SK-N-DZ (cell line): ENCODE data around the gene NEGR1.

Experiments used
- DNase-seq: peaks from one replicate; pipeline ENCODE4 v3.0.0-alpha.2; 2015; ENCODE audit warnings: low spot score

NEGR1 gene

DNA sequence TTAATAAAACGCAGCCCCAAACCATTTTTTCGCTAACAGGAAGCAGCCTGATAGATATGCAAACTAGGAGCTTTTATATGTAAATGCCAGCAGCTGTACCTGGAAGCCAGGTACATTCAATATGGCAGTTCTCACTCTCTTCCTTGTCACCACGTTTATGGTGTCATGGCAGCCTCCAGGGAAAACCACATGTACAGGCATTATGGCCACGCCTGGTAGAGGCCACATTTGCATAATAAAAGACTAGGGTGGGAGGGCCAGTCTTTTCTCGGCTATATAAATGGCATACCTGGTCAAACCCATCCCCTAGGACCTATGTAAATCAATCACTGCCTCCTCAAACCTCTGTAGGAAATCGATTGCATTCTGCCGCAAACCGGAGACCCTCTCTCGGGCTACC, 247.5 kb downstream of the NEGR1 start:
- DNase-seq, result no peak

- DNase-seq, result no peak
These were observed 259.0 kb downstream of the NEGR1 start for GRCh38 chr1:72023063-72023930.

DNA sequence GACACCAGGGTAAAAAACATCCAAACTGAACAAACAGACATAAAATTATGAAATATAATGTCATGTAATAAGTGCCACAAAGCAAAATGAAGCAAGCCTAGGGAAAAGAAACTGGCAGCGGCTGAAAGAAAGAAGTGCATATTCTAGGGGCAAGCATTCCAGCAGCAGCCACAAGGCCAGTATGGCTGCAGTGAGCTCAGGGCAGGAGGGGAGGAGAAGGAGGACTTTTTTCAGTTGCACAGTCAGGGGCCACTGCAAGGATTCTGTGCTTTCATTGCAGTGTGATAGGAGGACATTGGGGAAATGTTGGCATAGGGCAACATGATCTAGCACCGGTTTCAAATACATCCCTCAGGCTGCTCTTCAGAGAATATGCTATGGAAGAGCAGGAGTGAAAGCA, 263.8 kb downstream of the NEGR1 start:
- DNase-seq, result no peak

GRCh38 chr1:72015006-72015405, 267.3 kb downstream of the NEGR1 start:
- no peak for DNase-seq

- DNase-seq, result no peak
These were observed 269.2 kb downstream of the NEGR1 start for GRCh38 chr1:72013161-72013560.

DNA sequence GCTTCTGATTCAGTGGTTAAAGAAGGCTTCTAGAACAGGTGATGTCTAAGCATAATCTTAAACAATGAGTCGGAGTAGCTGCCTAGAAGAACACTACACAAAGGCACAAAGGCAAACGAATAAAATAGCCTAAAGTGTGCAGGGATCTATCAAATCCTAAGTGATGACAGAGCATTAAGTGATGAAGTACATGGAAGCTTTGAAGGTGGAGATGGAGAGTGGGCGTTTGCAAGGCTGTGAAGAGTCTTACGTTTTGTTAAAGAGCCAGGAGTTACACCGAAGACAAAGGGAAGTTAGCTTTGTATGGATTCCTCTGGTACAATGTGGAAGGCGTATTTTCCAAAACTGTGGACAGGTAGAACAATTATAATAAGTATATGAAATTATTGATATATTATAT, 270.6 kb downstream of the NEGR1 start:
- DNase-seq, result no peak

- DNase-seq, result no peak
These were observed 272.3 kb downstream of the NEGR1 start for GRCh38 chr1:72010094-72010431.

- no peak for DNase-seq
These were observed 272.9 kb downstream of the NEGR1 start for GRCh38 chr1:72009173-72010093.

DNA sequence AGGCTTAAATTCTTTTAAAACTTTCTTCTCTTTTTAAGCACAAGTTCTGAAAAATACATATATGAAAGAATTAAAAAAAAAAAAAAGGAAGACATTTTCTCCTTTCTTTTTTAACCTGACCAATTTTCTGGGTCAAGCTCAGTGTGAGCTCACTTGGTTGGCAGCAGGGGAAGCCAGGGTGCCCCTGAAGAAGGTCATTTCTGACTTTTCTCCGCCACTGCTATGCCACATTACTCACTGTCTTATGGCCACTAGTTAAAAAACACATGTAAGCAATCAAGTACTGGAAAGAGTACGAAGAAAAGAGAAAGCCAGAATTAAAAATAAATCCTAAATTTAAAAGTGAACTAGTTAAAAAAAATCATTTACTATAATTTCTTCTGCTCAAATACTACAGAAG, 275.0 kb downstream of the NEGR1 start:
- no peak for DNase-seq

- no peak for DNase-seq
These were observed 276.2 kb downstream of the NEGR1 start for GRCh38 chr1:72006092-72006491.

GRCh38 chr1:72003092-72003491, 279.2 kb downstream of the NEGR1 start:
- no peak for DNase-seq

- DNase-seq, result no peak
These were observed 281.5 kb downstream of the NEGR1 start for GRCh38 chr1:72000809-72001208.

DNA sequence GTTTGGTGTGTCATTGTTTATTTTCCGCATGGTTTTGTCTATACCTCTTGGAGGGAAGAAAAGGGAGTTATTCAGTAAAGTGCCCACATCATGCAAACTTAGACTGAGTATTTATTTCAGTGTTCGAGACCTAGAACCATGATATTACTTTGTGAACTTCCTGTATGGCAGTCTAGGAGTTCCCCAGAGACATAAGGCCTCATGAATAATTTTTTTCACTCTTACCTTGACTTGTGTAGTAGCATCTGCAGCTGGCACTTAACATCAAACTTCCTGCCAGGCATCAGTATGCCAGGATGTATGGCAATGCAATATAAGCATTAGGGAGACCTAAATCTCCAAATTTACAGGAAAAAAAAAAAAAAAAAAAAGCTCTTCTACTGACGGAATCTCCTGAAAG, 287.7 kb downstream of the NEGR1 start:
- DNase-seq, result no peak

DNA sequence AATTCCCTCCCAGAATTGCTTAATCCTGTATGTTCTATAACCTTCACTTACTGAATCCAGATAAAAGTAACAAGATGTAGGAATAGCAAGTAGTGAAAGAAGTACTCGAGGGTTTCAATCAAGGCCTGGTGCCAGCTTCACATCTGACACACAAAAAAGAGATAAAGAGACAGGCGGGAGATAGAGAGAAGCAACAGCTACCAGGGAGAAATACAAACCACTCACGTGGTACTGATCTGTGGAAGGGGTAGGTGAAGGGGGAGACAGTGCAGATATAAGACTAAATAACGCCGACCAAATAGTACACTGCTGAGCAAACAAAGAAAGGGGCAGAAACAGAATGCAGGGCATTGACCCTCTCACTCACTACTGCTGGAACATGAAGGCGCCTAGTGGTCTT, 295.2 kb downstream of the NEGR1 start:
- no peak for DNase-seq

- no peak for DNase-seq
These were observed 296.2 kb downstream of the NEGR1 start for GRCh38 chr1:71986160-71986559.

DNA sequence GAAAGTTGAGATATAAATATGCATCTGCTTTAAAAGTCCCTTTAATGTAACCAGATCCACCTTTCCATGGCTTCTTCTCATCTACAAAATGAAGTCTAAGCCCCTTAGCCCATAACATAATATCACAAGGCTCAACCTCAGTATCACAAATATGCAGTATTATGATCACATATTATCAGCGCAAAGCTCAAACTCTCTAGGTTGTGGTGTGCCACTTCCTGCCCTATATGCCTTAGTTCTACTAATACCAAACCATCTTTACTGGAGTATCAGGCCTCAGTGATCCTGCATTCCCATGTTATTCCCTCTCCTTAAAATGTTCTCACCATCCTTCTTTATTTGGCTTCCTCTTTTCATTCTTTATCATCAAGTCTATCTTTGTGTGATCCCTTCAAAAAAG, 301.8 kb downstream of the NEGR1 start:
- no peak for DNase-seq

- no peak for DNase-seq
These were observed 302.5 kb downstream of the NEGR1 start for GRCh38 chr1:71979882-71980281.

DNA sequence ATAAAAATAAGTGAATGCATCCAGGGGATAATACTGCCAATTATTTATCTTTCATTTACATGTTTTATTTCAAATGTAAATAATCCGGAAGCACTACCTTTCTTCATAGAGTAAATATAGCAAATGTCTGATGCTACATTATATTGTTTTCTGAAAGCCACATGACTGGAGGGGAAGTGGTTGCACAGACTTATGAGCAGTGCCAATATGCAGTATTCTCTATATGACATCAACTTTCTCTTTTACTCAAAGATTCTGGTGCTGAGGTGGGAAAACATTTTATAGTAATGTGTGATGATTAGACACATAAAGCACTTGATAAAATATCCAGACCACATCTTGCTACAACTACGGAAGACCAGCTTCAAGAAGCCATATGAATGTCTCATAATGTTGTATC, 314.7 kb downstream of the NEGR1 start:
- DNase-seq, result no peak

GRCh38 chr1:71964188-71964587, 318.2 kb downstream of the NEGR1 start:
- no peak for DNase-seq

DNA sequence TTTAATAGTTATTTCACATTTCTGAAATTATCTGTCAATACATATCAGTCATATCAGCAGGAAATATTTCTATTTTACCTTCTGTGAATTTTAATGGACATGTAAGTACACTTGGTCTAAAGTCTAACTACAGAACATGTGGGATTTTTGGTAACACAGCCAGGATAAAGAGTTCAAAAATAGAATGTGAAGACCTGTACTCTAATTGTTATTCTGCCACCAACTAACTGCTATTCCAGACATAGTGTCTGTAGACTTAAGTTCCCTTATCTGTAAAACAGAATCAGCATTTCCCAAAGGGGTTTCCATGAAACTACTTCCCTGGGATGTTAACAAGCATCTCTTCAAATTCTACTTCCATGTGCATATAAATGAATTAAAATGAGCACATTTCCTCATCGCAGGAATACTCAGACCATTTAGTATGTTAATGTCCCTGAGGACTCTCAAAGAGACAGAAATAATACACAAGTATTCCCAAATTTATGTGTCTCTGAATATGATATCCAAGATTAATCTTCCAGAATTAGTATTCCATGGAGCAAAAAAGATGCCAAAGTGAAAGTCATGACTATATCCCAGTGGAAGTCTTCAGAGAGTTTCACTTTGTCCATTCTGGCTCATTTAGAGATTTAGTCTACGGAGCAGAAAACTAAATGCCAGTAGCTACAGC, 325.6 kb downstream of the NEGR1 start:
- DNase-seq, result no peak

GRCh38 chr1:71950579-71950978, 331.8 kb downstream of the NEGR1 start:
- no peak for DNase-seq

DNA sequence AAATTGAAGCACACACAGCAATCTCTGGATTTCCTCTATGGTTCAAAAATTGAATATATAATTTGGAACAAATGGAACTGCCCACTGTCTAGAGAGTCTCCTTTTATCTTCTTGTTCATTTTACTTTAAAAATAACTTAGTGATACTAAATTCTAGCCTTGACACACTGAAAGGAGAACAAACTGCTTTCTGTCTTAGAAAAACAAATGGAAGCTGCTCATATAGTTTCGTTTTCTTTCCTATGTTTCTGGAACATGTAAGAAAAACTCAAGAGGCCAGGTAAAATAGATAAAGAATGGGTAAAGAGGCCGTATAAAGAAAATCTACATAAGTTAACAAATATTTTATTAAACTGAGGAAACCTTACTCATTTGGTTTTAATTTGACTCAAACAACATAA, 332.7 kb downstream of the NEGR1 start:
- no peak for DNase-seq
